ENCODE measurements around the gene MPPED1.

The MPPED1 gene

DNA sequence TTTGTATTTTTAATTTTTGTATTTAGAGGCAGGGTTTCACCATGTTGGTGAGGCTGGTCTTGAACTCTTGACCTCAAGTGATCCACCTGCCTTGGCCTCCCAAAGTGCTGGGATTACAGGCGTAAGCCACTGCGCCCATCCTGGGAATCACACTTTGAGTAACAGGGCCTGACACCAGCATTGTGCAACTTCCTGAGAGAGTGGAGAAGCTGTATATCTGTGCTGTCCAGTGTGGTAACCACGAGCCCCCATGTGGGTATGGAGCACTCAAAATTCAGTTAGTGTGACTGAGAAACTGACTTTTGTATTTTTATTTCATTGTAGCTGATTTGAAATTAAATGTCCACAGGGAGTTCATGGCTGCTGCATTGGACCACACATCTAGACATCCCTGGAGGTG, 36.2 kb downstream of the MPPED1 start:
- no peak for DNase-seq (ENCODE audit: low read depth)

- DNase-seq (ENCODE audit: low read depth) = no peak
Measured at GRCh38 chr22:43449205-43449830, 37.5 kb downstream of the MPPED1 start.

GRCh38 chr22:43449831-43450225, 38.0 kb downstream of the MPPED1 start:
- DNase-seq (ENCODE audit: low read depth) = no peak

- no peak for DNase-seq (ENCODE audit: low read depth)
Measured at GRCh38 chr22:43451371-43452050, 39.7 kb downstream of the MPPED1 start.

DNA sequence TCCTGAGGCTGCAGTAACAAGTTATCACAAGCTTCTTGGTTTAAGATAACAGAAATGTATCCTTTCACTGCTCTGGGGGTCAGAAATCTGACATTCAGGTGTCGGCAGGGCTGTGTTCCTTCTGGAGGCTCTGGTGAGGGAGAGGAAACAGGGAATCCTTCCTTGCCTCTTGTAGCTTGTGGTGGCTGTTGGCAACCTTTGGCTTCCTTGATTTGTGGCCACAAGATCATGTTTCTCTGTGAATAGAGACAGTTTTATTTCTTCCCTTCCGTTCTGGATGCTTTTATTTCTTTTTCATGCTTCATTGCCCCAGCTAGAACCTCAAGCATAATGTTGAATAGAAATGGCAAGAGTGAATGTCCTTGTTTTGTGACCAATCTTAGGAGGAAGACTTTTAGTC, 44.0 kb downstream of the MPPED1 start:
- no peak for DNase-seq (ENCODE audit: low read depth)

- no peak for DNase-seq (ENCODE audit: low read depth)
Measured at GRCh38 chr22:43457002-43457401, 45.2 kb downstream of the MPPED1 start.

GRCh38 chr22:43462701-43463100, 50.9 kb downstream of the MPPED1 start:
- no peak for DNase-seq (ENCODE audit: low read depth)

DNA sequence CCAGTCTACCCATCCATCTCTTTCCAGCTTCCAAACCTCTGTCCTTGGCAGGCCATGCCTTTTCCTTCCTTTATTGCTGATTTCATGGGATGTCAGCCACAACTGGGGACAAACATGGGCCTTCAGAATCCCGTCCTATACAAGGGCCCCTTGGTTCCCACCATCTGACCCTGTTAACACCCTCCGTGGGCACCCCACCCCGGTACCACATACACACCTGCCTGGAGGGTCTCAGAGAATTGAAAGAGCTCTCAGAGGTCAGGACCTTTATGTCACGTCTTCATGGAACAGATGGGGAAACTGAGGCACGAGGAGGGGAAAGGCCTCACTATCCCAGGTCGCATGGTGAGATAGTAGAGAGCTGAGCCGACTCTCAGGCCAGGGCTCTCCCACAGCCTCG, 53.0 kb downstream of the MPPED1 start:
- DNase-seq (ENCODE audit: low read depth) = no peak

- DNase-seq (ENCODE audit: low read depth) = no peak
Measured at GRCh38 chr22:43465291-43466015, 53.6 kb downstream of the MPPED1 start.

DNA sequence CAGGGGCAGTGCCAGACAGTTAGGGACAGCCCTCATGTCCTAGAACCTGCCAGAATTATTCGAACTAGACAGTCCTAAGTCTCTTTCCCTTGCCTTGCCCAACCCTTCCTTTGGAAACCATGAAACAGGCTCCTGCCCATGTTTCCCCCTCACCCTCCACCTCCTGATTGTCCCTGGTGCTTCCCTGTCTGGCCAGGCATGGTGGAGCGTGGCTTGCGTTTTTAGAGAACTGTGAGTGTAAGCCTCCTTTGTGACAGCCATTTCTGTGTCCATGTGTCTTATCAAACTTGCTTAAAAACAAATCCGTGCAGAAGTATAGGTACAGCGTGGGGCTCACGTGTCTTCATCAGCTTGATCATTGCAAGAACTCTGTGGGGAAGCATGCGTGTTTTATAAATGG, 54.9 kb downstream of the MPPED1 start:
- no peak for DNase-seq (ENCODE audit: low read depth)

- no peak for DNase-seq (ENCODE audit: low read depth)
Measured at GRCh38 chr22:43467216-43467940, 55.6 kb downstream of the MPPED1 start.

GRCh38 chr22:43470253-43470652, 58.4 kb downstream of the MPPED1 start:
- DNase-seq (ENCODE audit: low read depth) = no peak

- no peak for DNase-seq (ENCODE audit: low read depth)
Measured at GRCh38 chr22:43470941-43471585, 59.2 kb downstream of the MPPED1 start.

DNA sequence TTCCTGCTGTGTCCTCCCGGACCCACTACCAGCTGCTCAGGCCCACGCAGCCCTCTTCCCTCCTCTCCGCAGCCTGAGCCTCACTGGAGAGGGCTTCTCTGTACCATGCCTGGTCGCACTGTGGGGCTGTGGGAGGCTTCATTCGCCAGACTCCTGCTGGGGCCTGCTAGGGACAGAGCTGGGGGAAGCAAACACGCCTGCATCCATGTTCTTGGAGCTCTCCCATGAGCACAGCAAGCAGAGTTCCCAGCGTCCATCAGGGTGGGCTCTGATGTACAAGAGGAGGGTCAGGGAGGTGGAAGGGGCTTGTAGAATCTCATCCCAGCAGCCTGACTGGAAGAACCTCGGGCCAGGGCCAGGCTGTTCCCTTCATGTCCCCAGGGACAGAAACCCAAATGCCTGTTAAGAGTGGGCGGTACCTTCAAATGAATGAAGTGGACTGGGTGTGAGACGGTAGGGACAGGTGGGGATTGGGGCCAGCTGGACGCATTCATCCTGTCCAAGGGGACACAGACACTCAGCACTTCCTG, 59.9 kb downstream of the MPPED1 start:
- DNase-seq (ENCODE audit: low read depth) = no peak

GRCh38 chr22:43473031-43473430, 61.2 kb downstream of the MPPED1 start:
- no peak for DNase-seq (ENCODE audit: low read depth)

- DNase-seq (ENCODE audit: low read depth) = no peak
Measured at GRCh38 chr22:43473441-43473840, 61.6 kb downstream of the MPPED1 start.

DNA sequence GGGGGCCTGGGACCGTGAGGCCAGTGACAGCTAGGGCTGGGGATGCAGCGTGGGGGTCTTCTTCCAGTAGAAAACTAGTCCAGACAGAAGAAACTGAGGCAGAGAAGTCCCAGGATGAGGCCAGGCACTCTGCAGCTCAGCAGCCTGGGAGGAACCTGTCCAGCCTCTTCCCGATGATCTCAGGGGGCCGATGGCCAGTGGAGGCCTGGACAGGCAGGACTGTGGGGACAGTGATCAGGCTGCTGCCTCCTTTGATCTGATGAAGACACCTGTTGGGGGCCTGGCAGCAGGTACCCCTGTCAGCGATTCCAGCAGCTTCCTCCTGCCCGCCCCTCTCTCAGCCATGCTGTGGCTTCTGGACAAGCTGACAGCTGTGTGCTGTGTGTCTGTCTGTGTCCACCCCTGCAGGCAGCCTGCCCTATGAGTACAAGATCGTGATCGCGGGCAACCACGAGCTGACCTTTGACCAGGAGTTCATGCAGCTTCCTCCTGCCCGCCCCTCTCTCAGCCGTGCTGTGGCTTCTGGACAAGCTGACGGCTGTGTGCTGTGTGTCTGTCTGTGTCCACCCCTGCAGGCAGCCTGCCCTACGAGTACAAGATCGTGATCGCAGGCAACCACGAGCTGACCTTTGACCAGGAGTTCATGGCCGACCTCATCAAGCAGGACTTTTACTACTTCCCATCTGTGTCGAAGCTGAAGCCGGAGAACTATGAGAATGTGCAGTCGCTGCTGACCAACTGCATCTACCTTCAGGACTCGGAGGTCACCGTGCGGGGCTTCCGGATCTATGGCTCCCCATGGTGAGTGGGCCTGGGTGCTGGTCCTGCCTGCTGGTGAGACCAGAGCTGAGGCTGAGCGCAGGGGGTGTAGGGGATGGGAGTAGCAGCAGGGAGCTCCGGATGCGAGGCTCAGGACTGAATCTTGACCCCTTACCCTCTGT, 62.6 kb downstream of the MPPED1 start:
- no peak for DNase-seq (ENCODE audit: low read depth)

GRCh38 chr22:43475549-43476076, 63.8 kb downstream of the MPPED1 start:
- DNase-seq (ENCODE audit: low read depth) = no peak

GRCh38 chr22:43476341-43476740, 64.5 kb downstream of the MPPED1 start:
- no peak for DNase-seq (ENCODE audit: low read depth)
